ENCODE data around the gene NLGN1. TPM values are rescaled to one million over a fixed set of nuclear protein-coding genes. Genes with fewer than 3 reads are reported as not detected.

Gene NLGN1
- polyA plus RNA-seq, 3 donors from 2014 or later, result not detected

- Mint-ChIP-seq H3K4me1 (no peaks in the 10 kb centered on the region), H3K36me3 (no peaks in the 10 kb centered on the region), H3K27me3 (ENCODE audit: low read depth in 3 of 3) (no peaks in the 10 kb centered on the region), H3K9me3 (peaks cover 8 to 34% (median 11%) of the 10 kb centered on the region in 6 donors), H3K27ac (no peak overlapping the region), H3K4me3 (no peak overlapping the region)
- DNase-seq, result no peak
These were observed 246.8 kb downstream of the NLGN1 start for GRCh38 chr3:173644086-173645082.

DNA sequence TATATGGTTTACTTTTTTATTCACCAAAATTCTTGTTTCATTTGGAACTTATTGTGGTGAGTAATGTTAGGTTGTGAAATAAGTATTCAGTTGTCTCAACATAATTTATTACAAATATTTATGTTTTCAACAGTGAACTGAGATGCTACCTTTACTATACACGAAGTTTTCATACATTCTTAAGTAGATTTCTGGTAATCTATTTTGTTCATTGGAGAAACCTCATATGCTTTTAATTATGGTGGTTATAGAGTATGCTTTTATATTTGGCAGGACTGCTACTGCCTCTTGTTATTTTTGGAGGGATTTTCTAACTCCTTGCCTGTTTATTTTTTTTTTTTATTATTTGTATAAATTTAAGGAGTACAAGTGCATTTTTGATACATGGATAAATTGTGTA lies 253.1 kb downstream of the NLGN1 start:
- Mint-ChIP-seq H3K27me3 (ENCODE audit: low read depth in 3 of 3) (no peaks in the 10 kb centered on the region), H3K4me3 (no peak overlapping the region), H3K4me1 (no peaks in the 10 kb centered on the region), H3K27ac (no peak overlapping the region), H3K36me3 (no peaks in the 10 kb centered on the region), H3K9me3 (peaks cover 2 to 33% (median 12%) of the 10 kb centered on the region in 6 donors)
- no peak for DNase-seq

DNA sequence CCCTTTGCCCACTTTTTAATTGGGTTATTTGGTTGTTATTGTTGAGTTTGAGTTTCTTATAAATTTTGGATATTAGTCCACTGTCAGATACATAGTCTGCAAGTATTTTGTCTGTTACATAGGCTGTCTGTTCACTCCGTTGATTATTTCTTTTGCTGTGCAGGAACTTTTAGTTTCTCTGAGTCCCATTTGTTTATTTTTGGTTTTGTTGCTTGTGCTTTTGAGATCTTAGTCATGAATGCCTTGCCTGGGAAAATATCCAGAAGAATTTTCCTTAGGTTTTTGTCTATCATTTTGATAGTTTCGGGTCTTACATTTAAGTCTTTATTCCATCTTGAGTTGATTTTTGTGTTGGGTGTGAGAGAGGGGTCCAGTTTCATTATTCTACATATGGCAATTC lies 254.5 kb downstream of the NLGN1 start:
- no peak for DNase-seq
- Mint-ChIP-seq H3K27me3 (ENCODE audit: low read depth in 3 of 3) (no peaks in the 10 kb centered on the region), H3K4me3 (no peak overlapping the region), H3K4me1 (no peaks in the 10 kb centered on the region), H3K36me3 (no peaks in the 10 kb centered on the region), H3K27ac (no peak overlapping the region), H3K9me3 (peaks cover 2 to 31% (median 11%) of the 10 kb centered on the region in 6 donors)

GRCh38 chr3:173653781-173654180 lies 256.2 kb downstream of the NLGN1 start:
- Mint-ChIP-seq H3K27ac (no peak overlapping the region), H3K4me1 (no peaks in the 10 kb centered on the region), H3K36me3 (no peaks in the 10 kb centered on the region), H3K9me3 (peaks cover 2 to 31% (median 14%) of the 10 kb centered on the region in 6 donors), H3K27me3 (ENCODE audit: low read depth in 3 of 3) (no peaks in the 10 kb centered on the region), H3K4me3 (no peak overlapping the region)
- DNase-seq, result no peak

DNA sequence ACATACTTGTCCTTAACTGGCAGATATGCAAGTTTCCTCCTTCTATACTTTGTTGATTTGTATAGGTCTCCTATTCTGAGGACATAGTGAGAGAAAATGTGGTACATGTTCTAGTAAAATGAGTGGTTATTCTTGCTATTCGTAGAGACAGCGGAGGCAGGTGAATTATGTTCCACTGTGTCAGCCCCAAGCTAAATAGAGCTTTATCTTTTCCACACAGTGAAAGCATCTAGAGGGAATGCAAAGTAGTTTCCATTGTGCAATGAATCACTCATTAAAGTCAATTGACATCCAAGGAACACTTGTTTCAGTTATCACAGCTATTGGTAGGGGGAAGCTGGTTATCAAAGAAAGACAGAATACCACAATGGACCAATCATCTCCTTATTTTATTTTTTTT lies 262.4 kb downstream of the NLGN1 start:
- H3K9me3 Mint-ChIP-seq, result peaks cover 1 to 18% (median 7%) of the 10 kb centered on the region in 6 donors
- H3K36me3 Mint-ChIP-seq, result no peaks in the 10 kb centered on the region
- H3K4me1 Mint-ChIP-seq, result no peaks in the 10 kb centered on the region
- H3K27me3 Mint-ChIP-seq (ENCODE audit: low read depth in 3 of 3), result no peaks in the 10 kb centered on the region
- H3K27ac Mint-ChIP-seq, result no peak overlapping the region
- no peak overlapping the region for H3K4me3 Mint-ChIP-seq
- DNase-seq, result no peak

DNA sequence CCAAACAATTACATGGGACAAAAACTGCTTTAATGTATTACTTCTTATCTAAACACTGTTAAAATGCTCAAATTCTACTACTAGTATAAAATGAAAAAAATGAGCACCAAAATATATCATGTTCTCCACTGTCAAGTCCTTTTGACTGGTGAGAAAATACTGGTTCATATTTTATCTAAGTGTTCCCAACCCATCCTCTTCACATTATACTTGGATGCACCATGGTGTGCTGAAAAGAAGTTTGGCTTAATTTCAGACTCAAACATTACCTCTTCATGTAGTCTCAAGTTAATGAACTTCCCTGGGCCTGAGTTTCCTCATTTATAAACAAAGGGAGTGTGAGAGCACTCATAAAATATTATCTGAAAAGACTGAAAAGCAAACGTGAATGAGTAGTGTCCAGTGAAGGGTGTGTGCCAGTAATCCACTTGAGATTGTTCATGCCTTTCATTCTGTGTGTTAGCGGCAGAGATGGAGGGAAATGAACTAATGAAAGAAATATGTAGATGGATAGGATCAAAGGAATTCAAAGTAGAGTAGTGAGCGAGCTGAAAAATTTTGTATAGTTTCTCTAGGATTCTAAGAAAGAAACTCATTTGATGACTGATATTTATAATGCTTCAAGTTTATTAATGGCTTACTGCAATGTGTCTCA lies 263.2 kb downstream of the NLGN1 start:
- H3K9me3 Mint-ChIP-seq, result peaks cover 0 to 18% (median 5%) of the 10 kb centered on the region in 6 donors
- H3K27ac Mint-ChIP-seq, result no peak overlapping the region
- DNase-seq, result no peak
- no peaks in the 10 kb centered on the region for H3K27me3 Mint-ChIP-seq (ENCODE audit: low read depth in 3 of 3)
- H3K4me1 Mint-ChIP-seq, result no peaks in the 10 kb centered on the region
- no peak overlapping the region for H3K4me3 Mint-ChIP-seq
- no peaks in the 10 kb centered on the region for H3K36me3 Mint-ChIP-seq

GRCh38 chr3:173663696-173664111 lies 266.2 kb downstream of the NLGN1 start:
- H3K4me3 Mint-ChIP-seq, result no peak overlapping the region

GRCh38 chr3:173676094-173676493 lies 278.6 kb downstream of the NLGN1 start:
- no peaks in the 10 kb centered on the region for H3K4me1 Mint-ChIP-seq
- no peaks in the 10 kb centered on the region for H3K36me3 Mint-ChIP-seq
- H3K9me3 Mint-ChIP-seq, result peaks cover 2 to 26% (median 7%) of the 10 kb centered on the region in 6 donors
- H3K27ac Mint-ChIP-seq, result no peak overlapping the region
- no peak for DNase-seq
- H3K27me3 Mint-ChIP-seq (ENCODE audit: low read depth in 3 of 3), result no peaks in the 10 kb centered on the region
- H3K4me3 Mint-ChIP-seq, result no peak overlapping the region

More at GRCh38 chr3:173663696-173664111, 266.2 kb downstream of the NLGN1 start:
- no peak for DNase-seq
- H3K4me1 Mint-ChIP-seq, result no peaks in the 10 kb centered on the region
- H3K36me3 Mint-ChIP-seq, result no peaks in the 10 kb centered on the region
- peaks cover 2 to 21% (median 5%) of the 10 kb centered on the region in 6 donors for H3K9me3 Mint-ChIP-seq
- H3K27ac Mint-ChIP-seq, result no peak overlapping the region
- peaks cover 0 to 2% (median 0%) of the 10 kb centered on the region in 3 donors for H3K27me3 Mint-ChIP-seq (ENCODE audit: low read depth in 3 of 3)

DNA sequence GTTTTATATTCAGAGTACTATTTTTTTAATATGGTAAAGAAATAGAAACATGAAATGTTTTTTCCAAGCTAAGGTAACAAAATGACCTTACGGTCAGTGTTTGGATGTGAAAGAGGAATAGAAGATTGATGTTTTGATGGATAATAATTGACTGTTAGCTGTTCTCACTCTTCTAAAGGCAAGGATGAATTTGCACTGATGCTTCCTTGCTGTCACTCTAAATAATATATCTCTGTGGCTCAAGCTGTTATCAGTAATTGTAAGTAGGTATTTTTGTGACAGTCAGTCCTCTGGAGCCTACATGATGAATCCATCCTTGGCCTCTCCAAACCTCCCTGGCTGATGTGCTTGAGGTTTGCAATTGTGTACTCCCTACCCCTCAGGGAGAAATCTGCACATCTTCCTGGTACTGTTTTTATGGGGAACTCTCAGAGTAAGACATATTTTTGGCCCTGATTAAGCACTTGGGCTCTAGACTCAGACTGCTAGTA lies 283.7 kb downstream of the NLGN1 start:
- no peak for DNase-seq
- H3K4me1 Mint-ChIP-seq, result no peaks in the 10 kb centered on the region
- no peaks in the 10 kb centered on the region for H3K27me3 Mint-ChIP-seq (ENCODE audit: low read depth in 3 of 3)
- H3K27ac Mint-ChIP-seq, result no peak overlapping the region
- no peaks in the 10 kb centered on the region for H3K36me3 Mint-ChIP-seq
- H3K4me3 Mint-ChIP-seq, result no peak overlapping the region
- H3K9me3 Mint-ChIP-seq, result peaks cover 0 to 4% (median 3%) of the 10 kb centered on the region in 6 donors

DNA sequence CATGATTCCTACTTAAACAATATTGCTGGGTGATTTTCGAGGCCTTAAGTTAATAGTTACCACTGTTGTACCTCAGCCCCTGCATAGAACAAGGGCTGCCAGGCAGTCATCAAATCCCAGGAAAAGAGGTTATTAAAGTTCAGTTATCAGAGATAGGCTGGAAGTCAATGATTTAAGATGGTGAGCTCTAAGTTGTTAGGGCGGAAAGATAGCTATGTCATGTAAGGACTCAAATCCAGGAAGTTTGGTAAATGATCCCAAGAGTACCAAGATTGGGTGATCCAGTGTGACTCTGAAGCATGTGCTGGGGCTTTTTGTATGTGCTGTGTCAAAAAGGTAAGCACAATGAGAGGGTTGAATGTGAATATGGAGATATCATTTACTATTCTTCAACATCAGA lies 287.9 kb downstream of the NLGN1 start:
- Mint-ChIP-seq H3K27me3 (ENCODE audit: low read depth in 3 of 3) (no peaks in the 10 kb centered on the region), H3K4me1 (no peaks in the 10 kb centered on the region), H3K36me3 (no peaks in the 10 kb centered on the region), H3K9me3 (peaks cover 0 to 14% (median 2%) of the 10 kb centered on the region in 6 donors), H3K4me3 (no peak overlapping the region), H3K27ac (no peak overlapping the region)
- no peak for DNase-seq

DNA sequence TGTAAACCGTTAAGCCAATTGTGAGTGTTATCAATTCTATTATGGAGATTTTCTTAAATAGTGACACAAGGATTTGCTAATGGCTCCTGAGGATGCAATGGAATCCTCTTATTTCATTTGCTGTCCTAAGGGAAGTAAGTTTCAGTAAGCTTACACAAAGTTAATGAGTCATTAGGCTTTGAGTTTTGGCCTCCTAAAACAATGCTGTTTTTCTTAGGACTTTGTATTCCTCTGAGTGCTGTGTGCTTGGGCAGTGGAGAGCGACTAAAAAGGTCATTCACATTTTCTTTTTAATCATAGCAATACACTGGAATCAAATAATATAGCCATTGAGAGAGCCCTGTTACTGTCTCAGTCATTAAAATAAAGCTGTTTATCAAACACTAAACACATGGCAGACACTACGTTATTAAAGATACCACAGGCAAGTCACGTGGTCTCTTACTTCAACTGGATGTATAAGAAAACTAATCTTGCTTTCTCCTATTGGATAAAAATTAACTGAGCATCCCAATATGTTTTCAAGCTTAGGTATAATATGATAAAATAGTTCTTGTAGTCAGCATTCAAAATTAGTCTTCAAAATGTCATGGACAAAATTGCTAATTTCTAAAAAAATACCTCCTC lies 290.8 kb downstream of the NLGN1 start:
- no peak overlapping the region for H3K4me3 Mint-ChIP-seq
- H3K27me3 Mint-ChIP-seq (ENCODE audit: low read depth in 3 of 3), result no peaks in the 10 kb centered on the region
- H3K36me3 Mint-ChIP-seq, result no peaks in the 10 kb centered on the region
- DNase-seq, result no peak
- peaks cover 0 to 33% (median 9%) of the 10 kb centered on the region in 6 donors for H3K9me3 Mint-ChIP-seq
- no peak overlapping the region for H3K27ac Mint-ChIP-seq
- H3K4me1 Mint-ChIP-seq, result no peaks in the 10 kb centered on the region

GRCh38 chr3:173690542-173691180 lies 293.1 kb downstream of the NLGN1 start:
- no peaks in the 10 kb centered on the region for H3K36me3 Mint-ChIP-seq

GRCh38 chr3:173699353-173699752 lies 301.8 kb downstream of the NLGN1 start:
- Mint-ChIP-seq H3K27ac (no peak overlapping the region), H3K4me3 (no peak overlapping the region), H3K36me3 (no peaks in the 10 kb centered on the region), H3K4me1 (no peaks in the 10 kb centered on the region), H3K9me3 (peaks cover 8 to 35% (median 20%) of the 10 kb centered on the region in 6 donors), H3K27me3 (ENCODE audit: low read depth in 3 of 3) (no peaks in the 10 kb centered on the region)
- no peak for DNase-seq

More at GRCh38 chr3:173690542-173691180, 293.1 kb downstream of the NLGN1 start:
- Mint-ChIP-seq H3K4me1 (no peaks in the 10 kb centered on the region), H3K4me3 (no peak overlapping the region), H3K9me3 (peaks cover 0 to 40% (median 9%) of the 10 kb centered on the region in 6 donors), H3K27me3 (ENCODE audit: low read depth in 3 of 3) (no peaks in the 10 kb centered on the region), H3K27ac (no peak overlapping the region)
- DNase-seq, result no peak

Measured in immature natural killer cell (primary cell).